HCT116 (cell line): Measurements from ENCODE around the gene TRAF5. TPM values are rescaled to one million over a fixed set of nuclear protein-coding genes. Genes with fewer than 3 reads are reported as not detected.
"Not testable (repeated sequence)": the region's sequence is repeated elsewhere in the genome, so short reads cannot be mapped to it uniquely, and the experiment has no call there.

Experiments used
- ATAC-seq: fragments of 200-7000 bp; cut with Tn5 transposase; 2 replicates; pipeline ENCODE4 v1.9.1; 2020; ENCODE audit warnings: mild to moderate bottlenecking, moderate library complexity
- BruUV-seq: library from RNA; stranded (reverse); fragments of 400-500 nt; replicated peaks from 2 replicates; lab custom pipeline; 2021; lab: Mats Ljungman, UMichigan
- CTCF ChIA-PET: fragments of 300-600 bp; sonication (Branson Sonifier 250); formaldehyde crosslinking; loops from one replicate; lab custom pipeline; 2021; ENCODE audit warnings: antibody characterized with exemption; lab: Charles Lee
- POLR2A ChIA-PET: fragments of 300-600, 350-600 bp; sonication (Branson Sonifier 250); formaldehyde crosslinking; loops from one replicate; lab custom pipeline; 2021; ENCODE audit warnings: antibody characterized with exemption; lab: Charles Lee
- RAD21 ChIA-PET, 2 experiments: fragments of 300-600 bp; sonication (Branson Sonifier 250); formaldehyde crosslinking; loops; one replicate each; lab custom pipeline; 2023; ENCODE audit warnings: low total read pairs in 2 of 2; ENCODE audit not compliant: uncharacterized antibody in 2 of 2, unreplicated experiment in 2 of 2, low non-redundant PET in 1 of 2; lab: Charles Lee
- DNase-seq: peaks from one replicate; pipeline ENCODE4 v3.0.0-alpha.2; 2010; ENCODE audit warnings: low read depth, low spot score
- H2AFZ ChIP-seq: fragments of 200-600 bp; shearing (Covaris generic), sonication (generic); 2 replicates; pipeline ENCODE4 v1.6.1; 2017; ENCODE audit warnings: low read depth, mixed run types, mixed read lengths, antibody characterized with exemption, low read length; ENCODE audit not compliant: poor library complexity, severe bottlenecking
- H3K27ac ChIP-seq: 2 replicates; pipeline ENCODE4 v1.5.1; 2012; ENCODE audit warnings: low read depth, low read length
- H3K27me3 ChIP-seq: fragments of 200-600 bp; sonication (generic); 2 replicates; pipeline ENCODE4 v1.6.1; 2016; ENCODE audit warnings: mixed run types, low read length, mixed read lengths; ENCODE audit not compliant: insufficient read depth
- H3K36me3 ChIP-seq, 2 experiments: fragments of 200-500 bp in 1 of 2; fragments of 200-600 bp in 1 of 2; sonication (Bioruptor generic) in 1 of 2; sonication (generic) in 1 of 2; 2 replicates each; pipeline versions ENCODE4 v1.5.1 to v1.6.1; 2014 to 2016; ENCODE audit warnings: low read length in 2 of 2, inconsistent platforms in 1 of 2, mixed read lengths in 1 of 2, mixed run types in 1 of 2; ENCODE audit not compliant: insufficient read depth in 2 of 2, control insufficient read depth in 1 of 2
- H3K4me1 ChIP-seq, 2 experiments: fragments of 200-600 bp in 1 of 2; sonication (generic) in 1 of 2; 2 replicates each; pipeline versions ENCODE4 v1.5.1 to v1.6.1; 2012 to 2017; ENCODE audit warnings: low read length in 2 of 2, inconsistent platforms in 1 of 2, mild to moderate bottlenecking in 1 of 2, mixed read lengths in 1 of 2, mixed run types in 1 of 2, moderate library complexity in 1 of 2; ENCODE audit not compliant: insufficient read depth in 2 of 2, control insufficient read depth in 1 of 2
- H3K4me2 ChIP-seq: fragments of 200-600 bp; sonication (generic); 2 replicates; pipeline ENCODE4 v1.6.1; 2017; ENCODE audit warnings: mixed run types, low read length, mixed read lengths
- H3K4me3 ChIP-seq, 2 experiments: fragments of 200-600 bp in 1 of 2; sonication (generic) in 1 of 2; replicated peaks in 1 of 2; 2 replicates each; pipeline ENCODE4 v1.5.1; 2011 to 2016; ENCODE audit warnings: low read length in 2 of 2, control low read depth in 1 of 2, low read depth in 1 of 2, mild to moderate bottlenecking in 1 of 2, mixed read lengths in 1 of 2, mixed run types in 1 of 2
- H3K79me2 ChIP-seq: fragments of 200-600 bp; sonication (generic); 2 replicates; pipeline ENCODE4 v1.6.1; 2017; ENCODE audit warnings: mild to moderate bottlenecking, mixed run types, low read length, moderate library complexity, mixed read lengths; ENCODE audit not compliant: insufficient read depth
- H3K9ac ChIP-seq: fragments of 200-600 bp; sonication (generic); 2 replicates; pipeline ENCODE4 v1.6.1; 2016; ENCODE audit warnings: low read length, mixed read lengths
- H3K9me2 ChIP-seq: fragments of 200-600 bp; sonication (generic), shearing (Covaris generic); 2 replicates; pipeline ENCODE4 v1.6.1; 2017; ENCODE audit warnings: mixed run types, mild to moderate bottlenecking, moderate library complexity; ENCODE audit not compliant: insufficient read depth
- H3K9me3 ChIP-seq, 2 experiments: fragments of 200-500 bp in 1 of 2; fragments of 200-600 bp in 1 of 2; sonication (Bioruptor generic) in 1 of 2; sonication (generic) in 1 of 2; 2 replicates each; pipeline ENCODE4 v1.6.1; 2014 to 2017; ENCODE audit warnings: low read length in 2 of 2, mixed read lengths in 2 of 2, inconsistent platforms in 1 of 2, low read depth in 1 of 2, mild to moderate bottlenecking in 1 of 2, mixed run types in 1 of 2, moderate library complexity in 1 of 2; ENCODE audit not compliant: control insufficient read depth in 1 of 2, insufficient read depth in 1 of 2
- H4K20me1 ChIP-seq: fragments of 200-600 bp; sonication (generic), shearing (Covaris generic); 2 replicates; pipeline ENCODE4 v1.6.1; 2017; ENCODE audit warnings: mixed run types, mild to moderate bottlenecking, moderate library complexity; ENCODE audit not compliant: insufficient read depth
- ATF3 ChIP-seq: IDR thresholded peaks from 2 replicates; pipeline ENCODE4 v1.6.1; 2012
- CBX3 ChIP-seq: IDR thresholded peaks from 2 replicates; pipeline ENCODE4 v1.6.1; 2012; ENCODE audit warnings: low read depth
- CEBPB ChIP-seq: IDR thresholded peaks from 2 replicates; pipeline ENCODE4 v1.6.1; 2012; ENCODE audit warnings: low read depth
- CTCF ChIP-seq, 3 experiments: fragments of 200-600 bp in 1 of 3; sonication (generic) in 1 of 3; IDR thresholded peaks in 2 of 3; conservative IDR thresholded peaks in 1 of 3; 2 replicates each; pipeline ENCODE4 v1.5.1; 2012 to 2017; ENCODE audit warnings: low read depth in 2 of 3, low read length in 2 of 3, antibody characterized with exemption in 1 of 3, borderline replicate concordance in 1 of 3, control low read depth in 1 of 3, mild to moderate bottlenecking in 1 of 3, mixed read lengths in 1 of 3, mixed run types in 1 of 3, moderate library complexity in 1 of 3; ENCODE audit not compliant: insufficient read depth in 1 of 3
- ELF1 ChIP-seq: IDR thresholded peaks from 2 replicates; pipeline ENCODE4 v1.6.1; 2012; ENCODE audit warnings: low read depth, borderline replicate concordance
- EZH2 ChIP-seq: fragments of 200-600 bp; sonication (generic); IDR thresholded peaks from 2 replicates; pipeline ENCODE4 v1.6.1; 2017; ENCODE audit warnings: antibody characterized with exemption, mixed run types
- MAX ChIP-seq: IDR thresholded peaks from 2 replicates; pipeline ENCODE4 v1.6.1; 2012
- POLR2AphosphoS5 ChIP-seq: IDR thresholded peaks from 2 replicates; pipeline ENCODE4 v1.6.1; 2011; ENCODE audit warnings: mild to moderate bottlenecking, low read depth, low read length, moderate library complexity
- RAD21 ChIP-seq: IDR thresholded peaks from 2 replicates; pipeline ENCODE4 v1.6.1; 2012; ENCODE audit warnings: low read depth, mild to moderate bottlenecking
- REST ChIP-seq: IDR thresholded peaks from 2 replicates; pipeline ENCODE4 v1.6.1; 2012; ENCODE audit warnings: low read depth
- SIN3A ChIP-seq: IDR thresholded peaks from 2 replicates; pipeline ENCODE4 v1.6.1; 2012; ENCODE audit warnings: low read depth
- SP1 ChIP-seq: IDR thresholded peaks from 2 replicates; pipeline ENCODE4 v1.6.1; 2012; ENCODE audit warnings: low read depth
- SRF ChIP-seq: IDR thresholded peaks from 2 replicates; pipeline ENCODE4 v1.6.1; 2012; ENCODE audit warnings: low read depth
- YY1 ChIP-seq: IDR thresholded peaks from 2 replicates; pipeline ENCODE4 v1.6.1; 2011; ENCODE audit warnings: low read length, low read depth, moderate library complexity, mild to moderate bottlenecking; ENCODE audit not compliant: insufficient replicate concordance; ENCODE audit errors: extremely low read depth
- ZFX ChIP-seq: fragments of 450-650 bp; IDR thresholded peaks from 2 replicates; pipeline ENCODE4 v1.6.1; 2017
- intact Hi-C: fragments of 100-400 bp; cut with micrococcal nuclease; formaldehyde crosslinking; loops from 2 replicates; pipeline ENCODE4 v1.10.0; 2022
- total RNA-seq: library from RNA; stranded (reverse); gene quantifications from one replicate; pipeline ENCODE4 v1.2.1, GENCODE V29; 2021; ENCODE audit not compliant: unreplicated experiment

Gene TRAF5
- total RNA-seq, 1 experiment from 2014 or later = 6.5 TPM

GRCh38 chr1:211349741-211350140, 23.1 kb downstream of the TRAF5 start:
- Histone ChIP-seq H3K79me2 (no peaks in the 10 kb centered on the region), H3K9me2 (no peaks in the 10 kb centered on the region)
- TF ChIP-seq ELF1 (no peak), POLR2AphosphoS5 (no peak), YY1 (no peak), MAX (no peak), REST (no peak), ZFX (no peak), SIN3A (no peak), RAD21 (no peak), EZH2 (no peak), SP1 (no peak), ATF3 (no peak), SRF (no peak), CBX3 (no peak), CTCF (IDR thresholded peaks at IDR 0.05 in 2 of 3, conservative IDR thresholded peaks at IDR 0.05 in 1 of 3; ENCODE audit: borderline replicate concordance in 1 of 3, insufficient read depth in 1 of 3, low read depth in 2 of 3, low read length in 2 of 3) (no peak), CEBPB (no peak)
- TF ChIP-seq, all 23 proteins: peak for 0
- CTCF ChIA-PET = no interaction called here
- H3K27ac ChIP-seq = no peak overlapping the region
- no peaks in the 10 kb centered on the region for H3K27me3 ChIP-seq
- RAD21 ChIA-PET = no interaction called here
- H3K9me3 ChIP-seq = no peaks in the 10 kb centered on the region
- no TSS peak for BruUV-seq
- no peak overlapping the region for H3K4me3 ChIP-seq
- H3K36me3 ChIP-seq = no peaks in the 10 kb centered on the region
- intact Hi-C loops = no loop called here
- no peaks in the 10 kb centered on the region for H4K20me1 ChIP-seq
- DNase-seq (no peak), ATAC-seq (no peak)
- POLR2A ChIA-PET = no interaction called here
- no peak overlapping the region for H2AFZ ChIP-seq
- H3K9ac ChIP-seq = no peak overlapping the region
- H3K4me1 ChIP-seq = peaks cover 3 to 8% of the 10 kb centered on the region in 2 experiments; a peak in 2 of 4 replicates
- no peak overlapping the region for H3K4me2 ChIP-seq

DNA sequence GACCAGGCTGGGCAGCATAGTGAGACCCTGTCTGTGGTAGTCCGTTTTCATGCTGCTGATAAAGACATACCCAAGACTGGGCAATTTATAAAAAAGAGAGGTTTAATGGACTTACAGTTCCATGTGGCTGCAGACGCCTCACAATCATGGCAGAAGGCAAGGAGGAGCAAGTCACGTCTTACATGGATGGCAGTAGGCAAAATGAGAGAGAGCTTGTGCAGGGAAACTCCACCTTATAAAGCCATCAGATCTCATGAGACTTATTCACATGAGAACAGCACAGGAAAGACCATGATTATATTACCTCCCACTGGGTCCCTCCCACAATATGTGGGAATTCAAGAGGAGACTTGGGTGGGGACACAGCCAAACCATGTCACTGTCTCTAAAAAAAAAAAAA, 25.4 kb downstream of the TRAF5 start:
- CTCF ChIA-PET, BruUV-seq: not testable (repeated sequence)

More for the DNA sequence above, 25.4 kb downstream of the TRAF5 start:
- POLR2A ChIA-PET, DNase-seq, H3K4me2 ChIP-seq, H3K27me3 ChIP-seq, H3K9me2 ChIP-seq, H3K4me1 ChIP-seq, ATAC-seq, H2AFZ ChIP-seq, H3K27ac ChIP-seq, intact Hi-C loops, H3K79me2 ChIP-seq, H3K9ac ChIP-seq, H3K9me3 ChIP-seq, H4K20me1 ChIP-seq, H3K4me3 ChIP-seq, H3K36me3 ChIP-seq, RAD21 ChIA-PET: not testable (repeated sequence)
